ENCODE results near the gene TSPYL1.

TSPYL1 gene

GRCh38 chr6:116304538-116305097 lies 24.9 kb upstream of the TSPYL1 start:
- intact Hi-C loops (cut with DNase I; ENCODE audit: low total_unique reads), result no loop called here
- Histone ChIP-seq H3K27me3 (no peaks in the 10 kb centered on the region), H3K4me3 (no peak overlapping the region), H3K36me3 (no peaks in the 10 kb centered on the region), H3K4me1 (peaks cover 0 to 14% (median 0%) of the 10 kb centered on the region in 4 donors), H3K27ac (no peak overlapping the region), H3K9me3 (no peaks in the 10 kb centered on the region)
- TF ChIP-seq, protein P1, sequence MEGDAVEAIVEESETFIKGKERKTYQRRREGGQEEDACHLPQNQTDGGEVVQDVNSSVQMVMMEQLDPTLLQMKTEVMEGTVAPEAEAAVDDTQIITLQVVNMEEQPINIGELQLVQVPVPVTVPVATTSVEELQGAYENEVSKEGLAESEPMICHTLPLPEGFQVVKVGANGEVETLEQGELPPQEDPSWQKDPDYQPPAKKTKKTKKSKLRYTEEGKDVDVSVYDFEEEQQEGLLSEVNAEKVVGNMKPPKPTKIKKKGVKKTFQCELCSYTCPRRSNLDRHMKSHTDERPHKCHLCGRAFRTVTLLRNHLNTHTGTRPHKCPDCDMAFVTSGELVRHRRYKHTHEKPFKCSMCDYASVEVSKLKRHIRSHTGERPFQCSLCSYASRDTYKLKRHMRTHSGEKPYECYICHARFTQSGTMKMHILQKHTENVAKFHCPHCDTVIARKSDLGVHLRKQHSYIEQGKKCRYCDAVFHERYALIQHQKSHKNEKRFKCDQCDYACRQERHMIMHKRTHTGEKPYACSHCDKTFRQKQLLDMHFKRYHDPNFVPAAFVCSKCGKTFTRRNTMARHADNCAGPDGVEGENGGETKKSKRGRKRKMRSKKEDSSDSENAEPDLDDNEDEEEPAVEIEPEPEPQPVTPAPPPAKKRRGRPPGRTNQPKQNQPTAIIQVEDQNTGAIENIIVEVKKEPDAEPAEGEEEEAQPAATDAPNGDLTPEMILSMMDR (IDR thresholded peaks at IDR 0.05), result no peak
- DNase-seq, result no peak

DNA sequence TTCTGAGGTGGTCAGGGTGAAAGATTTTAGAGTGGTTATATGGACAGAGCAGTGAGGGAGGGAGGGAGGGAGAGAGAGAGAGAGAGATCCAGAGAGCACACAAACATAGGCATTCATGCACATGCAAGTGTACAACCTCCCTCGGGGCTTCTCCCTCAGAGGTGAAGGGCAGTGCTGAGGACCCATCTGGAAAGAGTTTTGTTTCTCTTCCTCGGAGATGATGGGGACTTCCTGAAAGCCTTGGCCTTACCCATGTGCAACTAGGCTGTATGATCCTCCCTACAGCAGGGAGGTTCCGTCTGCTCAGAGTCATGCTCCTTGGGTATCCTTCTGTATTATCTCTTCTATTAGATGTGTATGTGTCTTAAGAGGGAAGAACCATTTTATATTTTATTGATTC lies 21.4 kb upstream of the TSPYL1 start:
- DNase-seq, result no peak
- TF ChIP-seq, protein P1 (IDR thresholded peaks at IDR 0.05), result no peak
- intact Hi-C loops (cut with DNase I; ENCODE audit: low total_unique reads), result no loop called here
- H3K9me3 ChIP-seq, result peaks cover 0 to 7% (median 5%) of the 10 kb centered on the region in 3 donors
- no peak overlapping the region for H3K27ac ChIP-seq
- no peaks in the 10 kb centered on the region for H3K27me3 ChIP-seq
- H3K4me1 ChIP-seq, result peaks cover 0 to 16% (median 0%) of the 10 kb centered on the region in 4 donors
- no peaks in the 10 kb centered on the region for H3K36me3 ChIP-seq
- H3K4me3 ChIP-seq, result no peak overlapping the region

- intact Hi-C loops (cut with DNase I; ENCODE audit: low total_unique reads), result no loop called here
- H3K9me3 ChIP-seq, result peaks cover 0 to 7% (median 5%) of the 10 kb centered on the region in 3 donors
- H3K4me3 ChIP-seq, result no peak overlapping the region
- no peaks in the 10 kb centered on the region for H3K36me3 ChIP-seq
- H3K4me1 ChIP-seq, result peaks cover 0 to 16% (median 0%) of the 10 kb centered on the region in 4 donors
- H3K27me3 ChIP-seq, result no peaks in the 10 kb centered on the region
- H3K27ac ChIP-seq, result peak overlapping the region in 1 of 2 donors; percentile 3
- TF ChIP-seq, protein P1 (IDR thresholded peaks at IDR 0.05), result no peak
- no peak for DNase-seq
Observed at GRCh38 chr6:116300566-116300965, 20.8 kb upstream of the TSPYL1 start.

- H3K27ac ChIP-seq, result no peak overlapping the region
- no peak overlapping the region for H3K4me3 ChIP-seq
- H3K27me3 ChIP-seq, result no peaks in the 10 kb centered on the region
- no peaks in the 10 kb centered on the region for H3K36me3 ChIP-seq
- H3K9me3 ChIP-seq, result peaks cover 0 to 7% (median 5%) of the 10 kb centered on the region in 3 donors
- intact Hi-C loops (cut with DNase I; ENCODE audit: low total_unique reads), result no loop called here
- DNase-seq, result no peak
- peaks cover 0 to 16% (median 0%) of the 10 kb centered on the region in 4 donors for H3K4me1 ChIP-seq
- TF ChIP-seq, protein P1 (IDR thresholded peaks at IDR 0.05), result no peak
Observed at GRCh38 chr6:116298973-116299372, 19.2 kb upstream of the TSPYL1 start.

DNA sequence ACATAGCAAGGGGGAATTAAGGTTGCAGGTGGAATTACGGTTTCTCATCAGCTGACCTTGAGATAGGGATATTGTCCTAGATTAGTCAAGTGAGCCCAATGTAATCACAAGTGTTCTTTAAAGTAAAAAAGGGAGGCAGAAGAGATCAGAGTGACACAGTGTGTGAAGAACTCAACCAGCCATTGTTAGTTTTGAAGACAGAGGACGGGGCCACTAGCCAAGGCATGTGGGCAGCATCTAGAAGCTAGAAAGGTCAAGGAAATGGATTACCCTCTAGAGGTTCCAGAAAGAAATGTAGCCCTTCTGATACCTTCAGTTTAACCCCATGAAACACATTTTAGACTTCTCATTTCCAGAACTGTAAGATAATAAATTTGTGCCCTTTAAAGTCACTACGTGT lies 18.5 kb upstream of the TSPYL1 start:
- Histone ChIP-seq H3K27ac (no peak overlapping the region), H3K4me1 (peaks cover 0 to 16% (median 0%) of the 10 kb centered on the region in 4 donors), H3K27me3 (no peaks in the 10 kb centered on the region), H3K9me3 (peaks cover 0 to 7% (median 5%) of the 10 kb centered on the region in 3 donors), H3K36me3 (no peaks in the 10 kb centered on the region), H3K4me3 (no peak overlapping the region)
- no peak for DNase-seq
- TF ChIP-seq, protein P1 (IDR thresholded peaks at IDR 0.05), result no peak
- intact Hi-C loops (cut with DNase I; ENCODE audit: low total_unique reads), result no loop called here

DNA sequence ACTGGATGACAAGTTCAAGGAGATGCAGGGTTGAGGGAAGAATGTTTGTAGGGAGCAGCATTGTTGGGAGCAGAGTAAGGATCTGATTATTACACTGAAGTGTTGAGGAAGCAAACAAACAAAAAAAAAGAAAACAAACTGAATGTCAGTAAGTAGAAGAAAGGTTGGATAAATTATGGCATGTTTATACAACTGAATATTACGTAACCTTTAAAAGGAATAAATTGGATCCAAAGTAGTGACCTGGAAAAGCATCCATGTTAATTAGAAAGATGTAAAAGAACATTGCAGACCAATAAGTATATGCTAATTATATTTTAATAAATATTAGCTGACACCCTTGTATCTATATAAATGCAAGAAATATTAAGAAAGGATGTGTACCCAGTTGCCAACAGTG lies 12.8 kb upstream of the TSPYL1 start:
- no peaks in the 10 kb centered on the region for H3K36me3 ChIP-seq
- no peak for DNase-seq
- no peaks in the 10 kb centered on the region for H3K27me3 ChIP-seq
- H3K9me3 ChIP-seq, result no peaks in the 10 kb centered on the region
- no peaks in the 10 kb centered on the region for H3K4me1 ChIP-seq
- no peak overlapping the region for H3K27ac ChIP-seq
- TF ChIP-seq, protein P1 (IDR thresholded peaks at IDR 0.05), result no peak
- H3K4me3 ChIP-seq, result no peak overlapping the region
- intact Hi-C loops (cut with DNase I; ENCODE audit: low total_unique reads), result no loop called here

Measured in tibial artery (tissue), 4 donors.